GM11168 (cell line): ENCODE results near the gene SSBP3.
"Not testable (repeated sequence)": the region's sequence is repeated elsewhere in the genome, so short reads cannot be mapped to it uniquely, and the experiment has no call there.

Experiments used
- in situ Hi-C: fragments of 300-500 bp; cut with MboI; formaldehyde crosslinking; loops from one replicate; pipeline ENCODE4 v1.12.0; 2022; ENCODE audit warnings: low sequenced_read_pairs; ENCODE audit not compliant: unreplicated experiment

SSBP3 gene

GRCh38 chr1:54212872-54213271, 193.3 kb downstream of the SSBP3 start:
- in situ Hi-C loops = no loop called here

- in situ Hi-C loops = not testable (repeated sequence)
These were observed 198.3 kb downstream of the SSBP3 start for GRCh38 chr1:54207896-54208295.

GRCh38 chr1:54207287-54207686, 198.9 kb downstream of the SSBP3 start:
- in situ Hi-C loops = no loop called here

DNA sequence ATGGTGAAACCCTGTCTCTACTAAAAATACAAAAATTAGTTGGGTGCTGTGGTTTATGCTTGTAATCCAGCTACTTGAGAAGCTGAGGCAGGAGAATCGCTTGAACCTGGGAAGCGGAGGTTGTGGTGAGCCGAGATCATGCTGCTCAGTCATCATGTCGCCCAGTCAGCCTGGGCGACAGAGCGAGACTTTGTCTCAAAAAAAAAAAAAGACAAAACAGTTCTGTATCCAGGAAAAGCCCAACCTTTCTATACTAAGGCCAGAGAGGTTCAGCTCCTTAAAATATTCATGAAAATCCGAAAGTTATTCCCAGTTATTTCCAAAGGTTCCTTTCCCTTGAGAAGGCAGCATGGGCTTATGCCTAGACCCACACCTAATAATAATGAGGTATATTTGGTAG, 202.0 kb downstream of the SSBP3 start:
- in situ Hi-C loops = no loop called here

DNA sequence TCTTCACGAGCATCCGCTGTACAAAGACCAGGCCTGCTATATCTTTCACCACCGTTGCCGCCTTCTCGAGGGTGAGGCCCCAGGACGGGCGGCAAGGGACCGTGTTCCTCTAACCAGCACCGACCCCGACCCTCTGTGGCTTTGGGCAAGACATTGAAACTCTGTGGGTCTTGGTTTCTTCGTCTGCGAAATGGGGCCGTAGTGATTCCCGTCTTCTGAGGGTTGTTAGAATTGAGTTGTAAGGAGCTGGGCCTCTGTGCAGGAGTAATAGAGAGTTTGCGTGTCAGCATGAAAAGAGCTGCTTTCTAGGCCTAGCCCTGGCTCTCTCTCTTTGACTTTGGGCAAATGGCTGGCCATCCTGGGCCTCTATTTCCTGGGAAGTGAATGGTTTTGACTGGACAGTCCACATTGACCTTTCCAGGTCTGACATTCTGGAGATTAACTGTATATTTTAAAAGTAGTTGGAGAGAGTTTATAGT, 205.6 kb downstream of the SSBP3 start:
- in situ Hi-C loops = no loop called here

DNA sequence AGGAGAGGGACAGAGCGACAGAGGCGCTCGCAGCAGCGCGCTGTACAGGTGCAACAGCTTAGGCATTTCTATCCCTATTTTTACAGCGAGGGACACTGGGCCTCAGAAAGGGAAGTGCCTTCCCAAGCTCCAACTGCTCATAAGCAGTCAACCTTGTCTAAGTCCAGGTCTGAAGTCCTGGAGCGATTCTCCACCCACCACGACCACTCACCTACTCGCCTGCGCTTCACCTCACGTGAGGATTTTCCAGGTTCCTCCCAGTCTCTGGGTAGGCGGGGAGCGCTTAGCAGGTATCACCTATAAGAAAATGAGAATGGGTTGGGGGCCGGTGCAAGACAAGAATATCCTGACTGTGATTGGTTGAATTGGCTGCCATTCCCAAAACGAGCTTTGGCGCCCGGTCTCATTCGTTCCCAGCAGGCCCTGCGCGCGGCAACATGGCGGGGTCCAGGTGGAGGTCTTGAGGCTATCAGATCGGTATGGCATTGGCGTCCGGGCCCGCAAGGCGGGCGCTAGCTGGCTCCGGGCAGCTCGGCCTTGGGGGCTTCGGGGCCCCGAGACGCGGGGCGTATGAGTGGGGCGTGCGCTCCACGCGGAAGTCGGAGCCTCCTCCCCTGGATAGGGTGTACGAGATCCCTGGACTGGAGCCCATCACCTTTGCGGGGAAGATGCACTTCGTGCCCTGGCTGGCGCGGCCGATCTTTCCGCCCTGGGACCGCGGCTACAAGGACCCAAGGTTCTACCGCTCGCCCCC, 206.3 kb downstream of the SSBP3 start, which contains the start of the genes CYB5RL and MRPL37:
Gene CYB5RL (minus strand): TSS at position 266 of the 754 bp plus-strand sequence. CDS start 4,414 bp downstream, outside the sequence.
Gene MRPL37 (plus strand): TSS at position 403 of the 754 bp plus-strand sequence. CDS start 77 bp downstream, at position 480.
- in situ Hi-C loops = no loop called here

DNA sequence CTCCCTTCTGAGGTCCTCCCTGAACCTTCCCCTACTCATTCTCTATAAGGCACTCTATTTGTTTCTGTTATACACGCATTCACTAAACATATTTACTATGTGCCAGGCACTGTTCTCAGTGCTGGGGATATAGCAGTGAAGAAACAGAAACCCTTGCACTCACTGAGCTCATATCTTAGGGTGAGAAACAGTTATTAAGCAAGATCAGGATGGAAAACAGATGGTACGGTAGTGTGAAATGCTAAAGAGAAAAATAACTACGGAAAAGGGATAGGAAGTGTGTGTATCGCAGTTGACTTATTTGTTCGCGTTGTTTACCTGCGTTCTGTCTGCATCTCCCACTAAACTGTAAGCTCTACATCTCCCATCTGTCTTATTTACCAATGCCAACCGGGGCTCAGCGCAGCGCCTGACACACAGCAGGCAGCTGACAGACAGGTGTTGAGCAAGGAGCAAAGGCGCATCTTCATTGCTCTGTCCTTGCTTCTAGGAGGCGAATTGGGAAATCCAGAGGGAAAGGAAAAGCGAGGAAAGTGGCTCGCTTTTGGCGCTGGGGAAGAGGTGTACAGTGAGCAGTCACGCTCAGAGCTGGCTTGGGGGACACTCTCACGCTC, 206.9 kb downstream of the SSBP3 start:
- in situ Hi-C loops = no loop called here

- in situ Hi-C loops = no loop called here
These were observed 212.7 kb downstream of the SSBP3 start for GRCh38 chr1:54193453-54193852.

- in situ Hi-C loops = no loop called here
These were observed 214.7 kb downstream of the SSBP3 start for GRCh38 chr1:54191525-54191924.

- in situ Hi-C loops = no loop called here
These were observed 215.7 kb downstream of the SSBP3 start for GRCh38 chr1:54190526-54190925.

DNA sequence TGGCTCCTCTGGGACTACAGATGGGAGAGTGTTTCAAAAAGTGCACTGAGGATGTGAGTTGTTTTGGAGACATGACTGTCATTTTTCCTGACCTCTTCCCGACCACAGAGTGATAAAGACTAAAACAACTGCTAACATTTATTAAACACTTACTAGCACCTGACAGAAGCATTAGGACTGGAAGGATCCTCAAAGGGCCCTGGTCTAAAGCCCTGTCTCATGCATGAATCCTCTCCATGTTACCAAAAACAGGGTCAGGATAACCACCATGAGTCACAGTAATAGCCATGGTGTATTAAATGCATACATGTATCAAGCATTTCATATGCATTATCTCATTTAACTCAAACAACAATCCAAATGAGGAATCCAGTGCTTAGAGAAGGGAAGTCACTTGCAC, 217.9 kb downstream of the SSBP3 start:
- in situ Hi-C loops = no loop called here

DNA sequence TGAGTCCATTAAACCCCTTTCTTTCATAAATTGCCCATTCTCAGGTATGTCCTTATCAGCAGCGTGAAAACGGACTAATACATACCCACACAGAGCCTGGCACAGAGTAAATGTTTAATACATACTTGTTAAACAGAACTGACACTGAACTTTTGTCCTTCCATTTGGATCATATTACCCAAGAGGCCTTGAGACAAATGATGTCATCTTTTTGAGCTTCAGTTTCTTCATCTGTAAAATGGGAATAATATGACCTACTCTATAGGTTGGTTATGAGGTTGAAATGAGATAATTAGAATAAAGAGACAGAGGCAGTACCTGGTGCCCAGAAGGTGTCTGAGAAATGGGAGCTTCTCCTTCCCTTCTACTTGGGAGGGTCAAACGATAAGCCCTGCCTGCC, 220.1 kb downstream of the SSBP3 start:
- in situ Hi-C loops = no loop called here

DNA sequence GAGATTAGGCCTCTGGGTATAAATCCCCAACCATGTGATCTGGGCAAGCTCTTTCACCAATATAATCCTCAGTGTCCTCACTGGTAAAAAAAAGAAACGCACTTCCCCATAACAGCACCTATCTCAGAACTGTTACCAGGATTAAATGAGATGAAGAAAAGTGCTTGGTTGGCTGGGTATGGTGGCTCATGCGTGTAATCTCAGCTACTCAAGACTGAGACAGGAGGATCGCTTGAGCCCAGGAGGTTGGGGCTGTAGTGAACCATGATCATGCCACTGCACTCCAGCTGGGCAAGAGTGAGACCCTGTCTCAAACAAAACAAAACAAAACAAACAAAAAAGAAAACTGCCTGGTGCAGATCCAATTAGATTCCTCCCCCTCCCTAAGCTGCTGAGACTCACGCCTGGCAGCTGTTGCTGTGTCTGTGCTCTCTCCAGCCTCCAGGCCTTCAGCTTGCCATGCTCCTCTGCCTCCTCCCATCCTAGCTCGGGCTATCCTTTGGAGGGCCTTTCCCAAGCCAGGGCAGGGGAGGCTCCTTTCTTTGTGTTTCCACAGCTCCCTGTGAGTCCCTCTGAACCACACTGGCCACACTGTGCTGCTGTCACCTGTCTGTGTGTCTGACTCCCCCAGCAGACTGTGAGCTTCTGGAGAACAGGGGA, 225.4 kb downstream of the SSBP3 start:
- in situ Hi-C loops = no loop called here

GRCh38 chr1:54178296-54179070, 227.7 kb downstream of the SSBP3 start:
- in situ Hi-C loops = no loop called here

- in situ Hi-C loops = no loop called here
These were observed 228.5 kb downstream of the SSBP3 start for GRCh38 chr1:54177726-54178125.

- in situ Hi-C loops = no loop called here
These were observed 229.4 kb downstream of the SSBP3 start for GRCh38 chr1:54176621-54177327.
